Left lobe of liver (tissue), 2 donors: ENCODE measurements around the gene EIF4E2. TPM values are rescaled to one million over a fixed set of nuclear protein-coding genes. Genes with fewer than 3 reads are reported as not detected.
A peak's percentile ranks its signal among the peaks of the same experiment; 100 is the strongest.

Experiments used
- ATAC-seq: fragments of 200-7000 bp; cut with Tn5 transposase; one replicate; pipeline ENCODE4 v1.9.1; 2020; ENCODE audit warnings: mild to moderate bottlenecking, moderate library complexity
- DNase-seq: peaks from one replicate; pipeline ENCODE4 v3.0.0-alpha.2; 2020; ENCODE audit warnings: low spot score
- total RNA-seq: library from RNA; stranded (reverse); gene quantifications from one replicate; pipeline ENCODE4 v1.2.1, GENCODE V29; 2021
- donor health status: DM: no; HTN: no; CAD: no; lungs with moderate emphysema.
- donor health status: DM: no; HTN: yes; CAD: no.

The EIF4E2 gene
- total RNA-seq, 1 donor from 2014 or later, result 37.4 TPM

DNA sequence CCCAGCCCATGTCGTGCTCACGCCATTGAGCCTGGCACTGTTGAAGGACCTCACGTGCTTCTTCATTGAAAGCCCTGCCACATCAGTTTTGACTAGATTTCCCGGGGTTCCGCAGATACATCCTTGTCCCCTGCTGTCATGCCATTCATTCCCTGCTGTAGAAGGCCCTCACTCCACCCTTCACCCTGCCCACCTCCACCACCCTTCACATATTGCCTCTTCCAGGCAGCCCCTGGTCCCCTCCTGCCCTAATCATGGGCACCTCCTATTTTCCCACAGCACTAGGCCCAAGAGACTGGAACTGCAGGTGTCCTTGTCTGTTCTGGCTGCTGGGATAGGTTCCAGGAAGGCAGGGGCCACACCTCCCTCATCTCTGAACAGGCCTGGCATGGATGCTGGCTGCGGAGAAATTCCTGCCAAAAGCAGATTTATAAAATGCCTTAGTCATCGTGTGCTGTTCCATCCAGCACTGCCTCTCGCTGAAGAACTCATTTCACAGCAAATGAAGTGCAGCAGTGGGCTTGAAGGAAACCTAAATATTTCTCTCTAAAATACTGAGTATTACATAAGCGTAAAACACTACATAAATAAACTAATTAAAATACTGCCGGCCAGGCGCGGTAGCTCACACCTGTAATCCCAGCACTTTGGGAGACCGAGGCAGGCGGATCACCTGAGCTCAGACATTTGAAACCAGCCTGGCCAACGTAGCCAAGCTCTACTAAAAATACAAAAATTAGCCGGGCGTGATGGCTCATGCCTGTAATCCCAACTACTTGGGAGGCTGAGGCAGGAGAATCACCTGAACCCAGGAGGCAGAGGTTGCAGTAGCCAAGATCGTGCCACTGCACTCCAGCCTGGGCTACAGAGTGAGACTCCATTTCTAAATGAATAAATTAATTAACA, 38.4 kb downstream of the EIF4E2 start:
- DNase-seq, result peak; percentile 87

DNA sequence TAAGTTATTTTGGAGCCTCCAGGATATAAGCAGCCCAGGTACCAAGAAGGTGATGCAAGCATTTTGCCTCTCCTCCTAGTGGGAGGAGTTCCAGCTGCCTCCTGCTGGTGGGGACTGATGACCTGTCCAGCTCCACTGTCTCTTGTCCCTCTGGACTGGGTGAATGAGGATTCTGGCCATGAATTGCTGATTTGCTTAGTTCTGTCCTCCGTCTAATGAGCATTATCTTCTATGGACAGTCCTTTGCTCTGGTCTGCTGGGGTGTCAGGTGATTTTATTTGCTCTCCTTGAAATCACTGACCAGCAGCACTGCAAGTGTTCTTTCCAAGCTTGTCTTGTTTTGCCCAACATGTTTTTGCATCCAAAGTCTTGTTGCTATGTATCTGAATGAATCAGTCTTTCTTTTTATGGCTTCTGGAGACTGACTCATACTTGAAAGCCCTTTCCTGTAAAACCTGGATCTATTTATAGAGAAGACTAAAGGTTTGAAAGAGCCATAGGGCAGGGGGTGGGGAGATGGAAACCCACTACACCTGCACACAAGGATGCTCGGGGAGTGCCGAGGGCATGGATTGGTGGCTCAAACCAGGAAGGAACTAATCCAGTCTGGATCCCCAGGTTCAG, 42.4 kb downstream of the EIF4E2 start:
- DNase-seq (no peak), ATAC-seq (peak; percentile 46)

More for the DNA sequence above, 38.4 kb downstream of the EIF4E2 start:
- peak; percentile 90 for ATAC-seq

GRCh38 chr2:232593982-232594381, 43.5 kb downstream of the EIF4E2 start:
- ATAC-seq, result no peak
- no peak for DNase-seq

DNA sequence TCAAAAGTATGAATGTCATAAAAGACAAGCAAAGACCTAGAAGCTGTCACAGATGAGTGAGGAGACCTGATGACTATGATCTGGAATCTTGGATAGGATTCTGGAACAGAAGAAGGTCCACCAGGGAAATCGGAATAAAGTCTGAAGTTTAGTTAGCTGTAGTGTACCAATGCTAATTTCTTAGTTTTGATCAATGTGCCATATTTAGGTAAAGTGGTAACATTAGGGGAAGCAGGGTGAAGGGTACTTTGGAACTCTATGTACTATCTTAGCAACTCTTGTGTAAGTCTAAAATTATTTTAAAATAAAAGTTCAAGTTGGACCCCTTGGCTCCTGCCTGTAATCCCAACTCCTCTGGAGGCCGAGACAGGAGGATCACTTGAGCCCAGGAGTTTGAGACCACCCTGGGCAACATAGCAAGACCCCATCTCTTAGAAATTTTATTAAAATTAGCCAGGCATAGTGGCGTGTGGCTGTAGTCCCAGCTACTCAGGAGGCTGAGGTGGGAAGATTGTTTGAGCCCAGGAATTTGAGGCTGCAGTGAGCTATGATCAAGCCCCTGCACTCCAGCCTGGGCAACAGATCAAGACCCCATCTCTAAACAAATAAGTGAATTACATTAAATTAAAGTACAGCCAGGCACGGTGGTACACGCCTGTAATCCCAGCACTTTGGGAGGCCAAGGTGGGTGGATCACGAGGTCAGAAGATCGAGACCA, 47.0 kb downstream of the EIF4E2 start:
- ATAC-seq (no peak), DNase-seq (no peak)

DNA sequence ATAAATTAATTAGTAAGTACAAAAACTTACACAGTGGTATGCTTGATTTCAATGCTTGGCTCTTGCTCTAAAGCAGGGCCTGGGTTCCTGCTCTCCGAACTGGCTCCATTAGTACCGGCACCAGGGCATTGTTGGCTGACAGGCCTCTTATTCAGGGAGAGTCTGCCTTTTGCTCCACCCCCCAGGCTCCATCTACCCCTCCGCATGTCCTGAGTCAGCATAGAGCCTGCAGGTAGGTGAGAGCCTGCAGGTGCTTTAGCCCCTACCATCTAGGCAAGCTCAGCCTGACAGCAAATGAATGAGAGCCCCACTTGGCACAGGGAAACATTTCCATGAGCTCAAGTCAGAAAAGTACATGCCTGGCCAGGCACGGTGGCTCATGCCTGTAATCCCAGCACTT, 47.8 kb downstream of the EIF4E2 start:
- DNase-seq (no peak), ATAC-seq (no peak)

DNA sequence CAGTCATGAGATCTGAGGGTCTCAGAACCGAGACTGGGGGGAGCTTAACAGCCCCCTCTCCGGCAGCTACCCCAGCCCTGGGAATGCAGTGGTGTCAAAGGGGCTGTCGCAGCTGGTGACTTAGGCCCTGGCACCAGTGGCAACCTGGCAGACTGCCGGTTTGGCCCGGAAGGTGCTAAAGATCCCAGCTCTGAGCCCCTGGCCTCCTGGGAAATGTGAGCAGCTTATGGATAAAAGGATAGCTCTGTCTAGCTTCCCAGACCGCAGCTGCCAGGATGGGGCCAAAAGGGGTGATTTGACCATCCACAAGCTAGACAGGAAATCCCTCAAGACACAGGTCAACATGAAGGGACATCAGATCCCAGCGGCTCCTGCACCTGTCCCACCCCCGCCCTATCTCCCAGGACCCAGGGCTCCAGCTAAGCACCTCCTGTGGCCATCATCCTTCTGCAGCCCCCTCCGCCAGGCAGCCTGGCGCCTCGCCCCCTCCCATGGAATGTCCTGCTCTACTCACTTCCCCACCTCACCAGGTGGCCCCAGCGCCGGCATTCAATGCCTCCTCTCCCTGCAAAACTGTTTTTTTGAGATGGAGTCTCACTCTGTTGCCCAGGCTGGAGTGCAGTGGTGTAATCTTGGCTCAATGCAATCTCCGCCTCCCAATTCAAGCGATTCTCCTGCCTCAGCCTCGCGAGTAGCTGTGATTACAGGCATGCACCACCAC, 49.7 kb downstream of the EIF4E2 start:
- ATAC-seq, result no peak
- no peak for DNase-seq

DNA sequence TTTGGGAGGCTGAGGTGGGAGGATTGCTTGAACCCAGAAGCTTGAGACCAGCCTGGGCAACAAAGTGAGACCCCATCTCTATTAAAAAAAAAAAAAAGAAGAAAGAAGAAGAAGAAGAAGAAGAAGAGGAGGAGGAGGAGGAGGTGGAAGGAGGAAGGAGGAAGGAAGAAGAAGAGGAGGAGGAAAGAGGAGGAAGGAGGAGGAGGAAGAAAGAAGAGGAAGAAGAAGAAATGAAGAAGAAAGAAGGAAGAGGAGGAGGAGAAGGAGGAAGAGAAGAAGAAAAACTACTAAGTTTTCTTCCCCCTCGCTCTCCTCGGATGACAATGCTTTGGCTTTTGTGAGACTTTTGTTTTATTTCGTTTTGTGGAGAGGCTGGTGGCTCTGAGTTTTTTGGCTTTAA, 52.8 kb downstream of the EIF4E2 start:
- ATAC-seq (no peak), DNase-seq (no peak)

DNA sequence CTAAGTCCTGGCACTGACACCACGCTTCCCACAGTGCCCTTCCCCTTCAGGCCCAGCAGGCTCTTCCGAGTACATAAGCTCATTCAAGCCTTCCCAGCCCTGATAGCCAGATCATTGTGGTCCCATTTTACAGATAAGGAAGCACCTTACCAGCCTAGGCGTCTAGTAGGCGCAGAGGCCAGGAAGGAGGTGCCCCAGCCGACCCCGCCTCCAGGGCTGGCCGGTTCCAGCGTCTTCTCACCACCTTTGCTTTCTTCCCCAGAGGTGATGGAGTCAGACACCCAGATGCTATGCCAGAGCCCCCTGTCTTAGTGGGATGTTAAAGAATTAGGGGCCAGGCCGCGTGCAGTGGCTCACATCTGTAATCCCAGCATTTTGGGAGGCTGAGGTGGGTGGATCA, 54.0 kb downstream of the EIF4E2 start:
- no peak for DNase-seq
- ATAC-seq, result no peak

DNA sequence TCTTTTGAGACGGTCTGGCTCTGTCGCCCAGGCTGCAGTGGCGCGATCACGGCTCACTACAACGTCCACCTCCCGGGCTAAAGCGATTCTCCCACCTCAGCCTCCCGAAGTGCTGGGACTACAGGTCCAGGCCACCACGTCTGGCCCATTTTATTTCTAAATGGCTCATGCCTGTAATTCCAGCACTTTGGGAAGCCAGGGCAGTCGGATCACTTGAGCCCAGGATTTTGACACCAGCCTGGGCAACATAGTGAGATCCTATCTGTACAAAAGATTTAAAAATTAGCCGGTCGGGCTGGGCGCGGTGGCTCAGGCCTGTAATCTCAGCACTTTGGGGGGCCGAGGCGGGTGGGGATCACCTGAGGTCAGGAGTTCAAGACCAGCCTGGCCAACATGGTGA, 56.5 kb downstream of the EIF4E2 start:
- no peak for DNase-seq
- no peak for ATAC-seq

- no peak for DNase-seq
Measured at GRCh38 chr2:232609607-232610006, 59.1 kb downstream of the EIF4E2 start.

DNA sequence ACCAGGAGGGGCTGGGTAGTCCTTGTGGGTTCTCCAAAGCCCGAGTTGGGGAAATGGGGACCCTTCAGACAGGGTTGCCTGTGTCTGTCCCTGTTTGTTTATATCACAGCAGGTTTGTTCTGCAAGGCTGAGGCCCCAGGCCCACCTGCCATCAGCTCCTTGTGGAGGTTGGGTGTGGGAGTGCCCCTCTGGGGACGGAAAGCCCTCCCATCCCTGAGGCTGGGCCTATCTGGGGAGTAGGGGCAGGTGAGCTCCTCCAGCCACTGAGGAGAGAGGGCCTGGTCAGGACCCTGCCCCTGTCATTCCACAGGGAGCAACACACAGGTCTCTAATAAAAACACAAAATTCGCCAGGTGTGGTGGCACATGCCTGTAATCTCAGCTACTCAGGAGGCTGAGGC, 59.6 kb downstream of the EIF4E2 start:
- no peak for DNase-seq
- ATAC-seq, result no peak

More at GRCh38 chr2:232609607-232610006, 59.1 kb downstream of the EIF4E2 start:
- ATAC-seq, result no peak

DNA sequence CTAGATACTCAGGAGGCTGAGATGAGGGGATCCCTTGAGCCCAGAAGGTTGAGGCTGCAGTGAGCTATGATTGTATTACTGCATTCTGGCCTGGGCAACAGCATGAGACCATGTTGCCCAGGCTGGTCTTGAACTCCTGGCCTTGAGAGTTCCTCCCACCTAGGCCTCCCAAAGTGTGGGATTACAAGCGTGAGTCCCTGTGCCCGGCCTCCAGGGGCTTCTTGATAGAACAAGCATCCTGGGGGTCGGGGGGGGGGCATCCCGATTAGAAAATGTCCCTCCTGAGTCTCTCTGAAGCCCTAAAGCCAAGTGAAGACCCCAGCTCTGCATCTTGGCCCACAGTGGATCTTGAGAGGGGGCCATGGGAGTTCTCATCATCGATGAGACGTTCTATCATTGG, 60.6 kb downstream of the EIF4E2 start:
- ATAC-seq (no peak), DNase-seq (no peak)

GRCh38 chr2:232611559-232612218, 61.2 kb downstream of the EIF4E2 start:
- DNase-seq (peak; percentile 69), ATAC-seq (peak; percentile 93)

DNA sequence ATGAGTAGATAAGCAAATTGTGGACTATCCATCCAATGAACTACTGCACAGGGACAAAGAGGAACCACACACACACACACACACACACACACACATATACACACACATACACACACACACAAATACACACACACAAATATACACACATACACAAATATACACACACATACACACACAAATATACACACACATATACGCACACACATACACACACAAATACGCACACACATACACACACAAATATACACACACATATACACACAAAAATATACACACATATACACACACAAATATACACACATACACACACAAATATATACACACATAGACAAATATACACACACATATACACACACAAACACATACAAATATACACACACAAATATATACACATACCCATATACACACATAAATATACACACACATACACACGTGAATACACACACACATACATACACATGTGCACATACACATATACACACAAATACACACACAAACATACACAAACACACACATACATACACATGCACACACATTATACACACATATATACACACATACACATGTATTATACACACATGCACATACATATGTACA, 63.1 kb downstream of the EIF4E2 start:
- DNase-seq (no peak), ATAC-seq (no peak)

DNA sequence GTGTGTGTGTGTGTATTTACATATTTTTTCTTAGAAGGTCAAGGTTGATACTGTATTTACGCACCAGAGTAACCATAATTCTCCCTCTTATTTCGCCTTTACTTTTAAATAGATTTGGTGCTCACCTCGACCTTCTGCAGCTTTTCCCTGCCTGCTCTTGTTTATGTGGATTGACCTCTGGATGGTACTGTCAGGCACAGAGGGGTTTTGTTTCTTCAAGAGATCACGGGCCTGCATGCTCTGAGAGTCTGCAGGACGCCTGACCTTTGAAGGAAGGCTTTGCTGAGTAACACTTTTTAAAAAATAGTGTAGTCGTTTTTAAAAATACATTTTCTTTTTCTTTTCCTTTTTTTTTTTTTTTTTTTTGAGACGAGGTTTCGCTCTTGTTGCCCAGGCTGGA, 64.8 kb downstream of the EIF4E2 start:
- ATAC-seq (no peak), DNase-seq (no peak)

Other genes with a start within 250 kb of the EIF4E2 start
- gene ALPP, start 171.9 kb upstream of the EIF4E2 start, total RNA-seq, result 0.20 TPM
- gene ALPG, start 143.8 kb upstream of the EIF4E2 start, total RNA-seq, result not detected
- not detected for gene ALPI, start 94.5 kb upstream of the EIF4E2 start, total RNA-seq
- 0.48 TPM for gene ECEL1, start 62.9 kb upstream of the EIF4E2 start, total RNA-seq
- not detected for gene PRSS56, start 30.3 kb upstream of the EIF4E2 start, total RNA-seq
- not detected for gene CHRND, start 24.5 kb upstream of the EIF4E2 start, total RNA-seq
- not detected for gene CHRNG, start 11.0 kb upstream of the EIF4E2 start, total RNA-seq
- gene TIGD1, start 132 bp upstream of the EIF4E2 start, total RNA-seq, result 1.3 TPM
- gene EFHD1, start 82.9 kb downstream of the EIF4E2 start, total RNA-seq, result 27.3 TPM
- 27.8 TPM for gene GIGYF2, start 146.6 kb downstream of the EIF4E2 start, total RNA-seq
- not detected for gene KCNJ13, start 225.9 kb downstream of the EIF4E2 start, total RNA-seq